ENCODE data around the gene ZNF221. TPM values are rescaled to one million over a fixed set of nuclear protein-coding genes. Genes with fewer than 3 reads are reported as not detected.

Gene ZNF221
- total RNA-seq, 1 experiment from 2014 or later, result 2.5 TPM

DNA sequence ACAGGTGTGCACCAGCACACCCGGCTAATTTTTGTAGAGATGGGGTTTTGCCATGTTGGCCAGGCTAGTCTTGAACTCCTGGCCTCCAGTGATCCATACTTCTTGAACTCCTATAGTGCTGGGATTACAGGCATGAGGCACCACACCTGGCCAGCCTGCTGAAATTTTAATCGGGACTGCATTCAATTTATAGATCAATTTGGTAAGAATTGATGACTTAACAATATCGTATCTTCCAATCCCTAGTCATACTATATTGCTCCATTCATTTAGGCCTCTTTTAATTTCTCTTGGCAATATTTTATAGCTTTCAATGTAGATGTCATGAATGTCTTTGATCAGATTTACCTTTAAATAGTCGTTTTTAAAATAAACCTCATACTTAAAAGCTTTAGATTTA is 10.3 kb upstream of the ZNF221 start:
- H3K79me2 ChIP-seq (ENCODE audit: insufficient read depth, low read length), result no peaks in the 10 kb centered on the region
- H3K4me2 ChIP-seq (ENCODE audit: low read length), result no peak overlapping the region
- H3K9me3 ChIP-seq (ENCODE audit: control insufficient read depth in 1 of 2, insufficient read depth in 1 of 2, low read depth in 1 of 2, low read length in 2 of 2), result no peaks in the 10 kb centered on the region
- BruUV-seq (replicated peaks), result no TSS peak
- no peaks in the 10 kb centered on the region for H3K36me3 ChIP-seq (ENCODE audit: control insufficient read depth in 1 of 2, insufficient read depth in 2 of 2, low read length in 2 of 2)
- H3K27ac ChIP-seq (ENCODE audit: low read depth, low read length), result no peak overlapping the region
- H4K20me1 ChIP-seq (ENCODE audit: insufficient read depth), result no peaks in the 10 kb centered on the region
- ChIA-PET POLR2A (no interaction called here), RAD21 (ENCODE audit: low non-redundant PET in 1 of 2, low total read pairs in 2 of 2, uncharacterized antibody in 2 of 2, unreplicated experiment in 2 of 2) (no interaction called here), CTCF (no interaction called here)
- intact Hi-C loops (cut with micrococcal nuclease), result loop anchor here (10.0 kb wide), 1 partner anchor 506 kb away; no protein-coding TSS in a partner anchor
- no peak for ATAC-seq
- TF ChIP-seq SP1 (IDR thresholded peaks at IDR 0.05; ENCODE audit: low read depth), result no peak
- TF ChIP-seq, protein P1, sequence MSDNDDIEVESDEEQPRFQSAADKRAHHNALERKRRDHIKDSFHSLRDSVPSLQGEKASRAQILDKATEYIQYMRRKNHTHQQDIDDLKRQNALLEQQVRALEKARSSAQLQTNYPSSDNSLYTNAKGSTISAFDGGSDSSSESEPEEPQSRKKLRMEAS (IDR thresholded peaks at IDR 0.05), result no peak
- no peak for TF ChIP-seq TCF7L2 (IDR thresholded peaks at IDR 0.05; ENCODE audit: borderline replicate concordance, extremely low read depth, insufficient read depth, insufficient read length)
- TF ChIP-seq ZNF274 (IDR thresholded peaks at IDR 0.05; ENCODE audit: low read depth, low read length), result no peak
- no peak for TF ChIP-seq EZH2 (IDR thresholded peaks at IDR 0.05)
- no peak for TF ChIP-seq EZH2phosphoT487 (IDR thresholded peaks at IDR 0.05; ENCODE audit: borderline replicate concordance)
- no peak for TF ChIP-seq JUND (IDR thresholded peaks at IDR 0.05)
- no peak for TF ChIP-seq EGR1 (IDR thresholded peaks at IDR 0.05; ENCODE audit: low read depth)
- TF ChIP-seq RAD21 (IDR thresholded peaks at IDR 0.05; ENCODE audit: low read depth), result no peak
- TF ChIP-seq SRF (IDR thresholded peaks at IDR 0.05; ENCODE audit: low read depth), result no peak
- no peak for TF ChIP-seq POLR2AphosphoS5 (IDR thresholded peaks at IDR 0.05; ENCODE audit: low read depth, low read length)
- TF ChIP-seq, protein P2, sequence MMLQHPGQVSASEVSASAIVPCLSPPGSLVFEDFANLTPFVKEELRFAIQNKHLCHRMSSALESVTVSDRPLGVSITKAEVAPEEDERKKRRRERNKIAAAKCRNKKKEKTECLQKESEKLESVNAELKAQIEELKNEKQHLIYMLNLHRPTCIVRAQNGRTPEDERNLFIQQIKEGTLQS (IDR thresholded peaks at IDR 0.05), result no peak
- TF ChIP-seq, protein P3, sequence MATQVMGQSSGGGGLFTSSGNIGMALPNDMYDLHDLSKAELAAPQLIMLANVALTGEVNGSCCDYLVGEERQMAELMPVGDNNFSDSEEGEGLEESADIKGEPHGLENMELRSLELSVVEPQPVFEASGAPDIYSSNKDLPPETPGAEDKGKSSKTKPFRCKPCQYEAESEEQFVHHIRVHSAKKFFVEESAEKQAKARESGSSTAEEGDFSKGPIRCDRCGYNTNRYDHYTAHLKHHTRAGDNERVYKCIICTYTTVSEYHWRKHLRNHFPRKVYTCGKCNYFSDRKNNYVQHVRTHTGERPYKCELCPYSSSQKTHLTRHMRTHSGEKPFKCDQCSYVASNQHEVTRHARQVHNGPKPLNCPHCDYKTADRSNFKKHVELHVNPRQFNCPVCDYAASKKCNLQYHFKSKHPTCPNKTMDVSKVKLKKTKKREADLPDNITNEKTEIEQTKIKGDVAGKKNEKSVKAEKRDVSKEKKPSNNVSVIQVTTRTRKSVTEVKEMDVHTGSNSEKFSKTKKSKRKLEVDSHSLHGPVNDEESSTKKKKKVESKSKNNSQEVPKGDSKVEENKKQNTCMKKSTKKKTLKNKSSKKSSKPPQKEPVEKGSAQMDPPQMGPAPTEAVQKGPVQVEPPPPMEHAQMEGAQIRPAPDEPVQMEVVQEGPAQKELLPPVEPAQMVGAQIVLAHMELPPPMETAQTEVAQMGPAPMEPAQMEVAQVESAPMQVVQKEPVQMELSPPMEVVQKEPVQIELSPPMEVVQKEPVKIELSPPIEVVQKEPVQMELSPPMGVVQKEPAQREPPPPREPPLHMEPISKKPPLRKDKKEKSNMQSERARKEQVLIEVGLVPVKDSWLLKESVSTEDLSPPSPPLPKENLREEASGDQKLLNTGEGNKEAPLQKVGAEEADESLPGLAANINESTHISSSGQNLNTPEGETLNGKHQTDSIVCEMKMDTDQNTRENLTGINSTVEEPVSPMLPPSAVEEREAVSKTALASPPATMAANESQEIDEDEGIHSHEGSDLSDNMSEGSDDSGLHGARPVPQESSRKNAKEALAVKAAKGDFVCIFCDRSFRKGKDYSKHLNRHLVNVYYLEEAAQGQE (IDR thresholded peaks at IDR 0.05; ENCODE audit: low read depth), result no peak
- TF ChIP-seq SIN3A (IDR thresholded peaks at IDR 0.05; ENCODE audit: low read depth), result no peak
- TF ChIP-seq, protein P4, sequence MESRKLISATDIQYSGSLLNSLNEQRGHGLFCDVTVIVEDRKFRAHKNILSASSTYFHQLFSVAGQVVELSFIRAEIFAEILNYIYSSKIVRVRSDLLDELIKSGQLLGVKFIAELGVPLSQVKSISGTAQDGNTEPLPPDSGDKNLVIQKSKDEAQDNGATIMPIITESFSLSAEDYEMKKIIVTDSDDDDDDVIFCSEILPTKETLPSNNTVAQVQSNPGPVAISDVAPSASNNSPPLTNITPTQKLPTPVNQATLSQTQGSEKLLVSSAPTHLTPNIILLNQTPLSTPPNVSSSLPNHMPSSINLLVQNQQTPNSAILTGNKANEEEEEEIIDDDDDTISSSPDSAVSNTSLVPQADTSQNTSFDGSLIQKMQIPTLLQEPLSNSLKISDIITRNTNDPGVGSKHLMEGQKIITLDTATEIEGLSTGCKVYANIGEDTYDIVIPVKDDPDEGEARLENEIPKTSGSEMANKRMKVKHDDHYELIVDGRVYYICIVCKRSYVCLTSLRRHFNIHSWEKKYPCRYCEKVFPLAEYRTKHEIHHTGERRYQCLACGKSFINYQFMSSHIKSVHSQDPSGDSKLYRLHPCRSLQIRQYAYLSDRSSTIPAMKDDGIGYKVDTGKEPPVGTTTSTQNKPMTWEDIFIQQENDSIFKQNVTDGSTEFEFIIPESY (IDR thresholded peaks at IDR 0.05; ENCODE audit: extremely low read depth, insufficient replicate concordance, low read length), result no peak
- peaks cover 0 to under 1% of the 10 kb centered on the region in 2 experiments; a peak in 1 of 4 replicates for H3K4me1 ChIP-seq (ENCODE audit: control insufficient read depth in 1 of 2, insufficient read depth in 2 of 2, low read length in 2 of 2)
- no peaks in the 10 kb centered on the region for H3K9me2 ChIP-seq (ENCODE audit: insufficient read depth)
- H3K9ac ChIP-seq (ENCODE audit: low read length), result no peak overlapping the region
- no peak overlapping the region for H3K4me3 ChIP-seq (replicated peaks in 1 of 2; ENCODE audit: low read depth in 1 of 2, low read length in 2 of 2)
- no peak overlapping the region for H2AFZ ChIP-seq (ENCODE audit: low read depth, low read length, poor library complexity, severe bottlenecking)
- H3K27me3 ChIP-seq (ENCODE audit: insufficient read depth, low read length), result no peaks in the 10 kb centered on the region
- DNase-seq (ENCODE audit: low read depth, low spot score), result no peak
